Measurements from ENCODE around the gene GSAP.
A peak's percentile ranks its signal among the peaks of the same experiment; 100 is the strongest.
"Not testable (repeated sequence)": the region's sequence is repeated elsewhere in the genome, so short reads cannot be mapped to it uniquely, and the experiment has no call there.

Gene GSAP

DNA sequence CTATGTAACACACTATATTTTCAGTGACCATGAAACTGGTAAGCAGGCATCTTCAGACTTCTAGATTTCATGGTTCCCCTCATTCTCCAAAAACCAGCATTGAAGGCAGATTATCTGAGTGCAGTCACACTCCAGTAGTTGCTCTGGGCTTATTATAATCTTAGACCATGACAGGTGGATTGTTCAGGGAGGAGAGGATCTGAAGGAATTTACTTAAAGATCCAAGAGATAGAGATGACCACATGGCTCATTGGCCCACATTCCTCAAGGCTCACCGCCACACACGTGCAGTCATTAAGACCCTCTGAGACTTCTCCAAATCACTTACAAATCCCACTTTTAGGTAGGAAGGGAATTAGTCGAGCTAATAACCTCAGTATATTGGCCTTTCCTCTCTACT lies 55.2 kb downstream of the GSAP start:
- DNase-seq (ENCODE audit: low read depth in 2 of 2, low spot score in 1 of 2): no peak

DNA sequence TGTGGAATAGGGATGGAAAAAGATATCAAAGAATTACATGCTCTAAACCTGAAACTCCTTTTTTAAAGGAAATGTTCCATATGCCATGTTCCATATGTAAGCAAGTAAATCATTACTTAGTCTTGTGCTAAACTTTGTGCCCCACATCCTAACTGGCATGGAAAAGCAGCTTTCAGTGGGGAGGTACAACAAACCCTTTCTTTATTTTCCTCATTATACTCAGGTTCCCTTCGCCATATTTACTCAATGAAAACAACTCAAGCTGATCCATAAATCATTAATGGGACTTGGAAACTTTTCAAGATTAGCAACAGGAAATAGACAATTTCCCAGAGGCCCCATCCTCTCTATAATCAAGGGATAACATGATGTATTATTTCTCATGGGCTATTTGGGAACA lies 56.0 kb downstream of the GSAP start:
- no peak for DNase-seq (ENCODE audit: low read depth in 2 of 2, low spot score in 1 of 2)

DNA sequence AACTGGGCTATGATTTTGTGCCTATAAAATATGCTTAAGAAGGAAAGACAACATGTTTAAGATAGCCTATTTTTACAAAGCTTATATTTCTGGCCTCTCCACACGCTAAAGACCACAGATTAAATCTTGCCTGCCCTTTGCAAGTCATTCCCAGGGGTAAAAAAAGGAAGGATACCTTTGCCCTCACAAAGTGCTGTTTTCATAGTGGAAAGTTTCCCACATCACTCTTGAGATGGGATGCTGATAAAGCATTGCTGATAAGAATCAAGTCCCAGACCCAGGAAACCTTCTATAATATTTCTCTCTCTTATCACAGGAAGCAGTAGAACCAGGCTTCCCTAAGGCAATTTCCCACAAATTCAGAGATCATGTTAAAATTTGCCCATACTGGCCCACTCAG lies 56.5 kb downstream of the GSAP start:
- DNase-seq (ENCODE audit: low read depth in 2 of 2, low spot score in 1 of 2): no peak

DNA sequence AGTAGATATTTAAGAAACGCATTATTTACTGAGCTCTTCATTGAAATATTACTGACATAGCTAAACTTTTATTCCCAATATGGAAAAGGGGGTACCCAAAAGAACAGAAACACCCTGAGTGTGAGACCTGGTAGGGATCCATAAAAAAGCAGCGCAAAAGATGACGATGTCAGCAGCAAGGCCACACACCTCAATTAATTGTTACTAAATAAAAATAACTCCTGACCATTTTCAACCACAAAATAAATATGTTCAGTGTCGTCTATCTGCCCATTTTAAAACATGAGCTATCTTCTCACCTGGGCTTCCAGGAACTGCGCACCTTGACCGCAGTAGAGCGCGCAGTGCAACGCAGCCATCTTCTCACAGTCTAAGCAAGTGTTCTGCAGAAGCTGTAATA lies 61.2 kb downstream of the GSAP start:
- no peak for DNase-seq (ENCODE audit: low read depth in 2 of 2, low spot score in 1 of 2)

DNA sequence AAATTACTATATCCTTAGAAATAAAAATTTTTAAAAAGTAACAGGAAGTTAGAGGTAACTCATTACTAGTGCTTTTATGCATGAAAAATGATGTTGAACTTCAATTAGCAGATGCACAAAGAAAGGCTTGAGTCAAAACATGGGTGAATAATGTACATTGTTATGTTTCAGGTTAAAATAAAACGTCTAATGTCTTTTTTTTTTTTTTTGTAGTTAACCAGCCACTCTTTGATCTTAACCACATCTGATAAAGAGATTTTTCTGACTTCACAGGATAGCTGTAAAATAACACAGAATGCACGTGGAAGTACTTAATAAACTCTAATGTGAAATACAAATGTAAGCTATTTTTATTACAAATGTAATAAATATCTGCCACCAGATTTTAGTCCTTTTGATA lies 61.7 kb downstream of the GSAP start:
- no peak for DNase-seq (ENCODE audit: low read depth in 2 of 2, low spot score in 1 of 2)

DNA sequence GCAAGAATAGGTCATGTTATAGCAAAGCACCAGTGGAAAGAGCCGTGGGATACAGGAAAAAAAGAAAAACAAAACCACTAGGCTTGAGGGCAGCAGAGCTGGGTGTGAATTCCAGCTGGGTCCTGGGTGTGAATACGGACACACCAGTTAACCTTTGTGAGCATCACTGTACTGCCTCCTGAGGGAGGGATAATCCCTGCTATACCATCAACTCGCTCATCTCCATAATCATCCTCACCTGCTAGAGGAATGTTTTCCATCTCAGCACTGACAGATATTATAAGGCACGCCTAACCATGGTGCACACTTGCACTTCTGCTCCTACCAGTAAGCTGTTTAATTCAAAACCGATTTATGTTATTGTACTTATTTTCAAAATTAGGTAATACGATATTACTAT lies 62.2 kb downstream of the GSAP start:
- DNase-seq (ENCODE audit: low read depth in 2 of 2, low spot score in 1 of 2): no peak

DNA sequence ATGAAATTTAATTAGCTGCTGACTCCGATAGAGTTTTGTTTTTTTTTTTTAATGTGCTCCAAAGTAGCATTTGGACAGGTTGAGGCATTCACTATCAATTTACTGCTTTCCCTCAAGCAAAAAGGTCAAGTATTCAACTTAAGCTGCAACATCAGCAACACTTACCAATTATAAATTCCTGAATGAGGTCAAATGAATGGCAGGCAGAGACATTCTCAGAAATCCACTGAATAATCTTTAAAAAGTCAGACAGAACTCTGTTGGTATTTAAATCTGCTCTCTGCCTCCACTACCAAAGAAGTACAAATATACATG lies 62.8 kb downstream of the GSAP start:
- no peak for DNase-seq (ENCODE audit: low read depth in 2 of 2, low spot score in 1 of 2)

DNA sequence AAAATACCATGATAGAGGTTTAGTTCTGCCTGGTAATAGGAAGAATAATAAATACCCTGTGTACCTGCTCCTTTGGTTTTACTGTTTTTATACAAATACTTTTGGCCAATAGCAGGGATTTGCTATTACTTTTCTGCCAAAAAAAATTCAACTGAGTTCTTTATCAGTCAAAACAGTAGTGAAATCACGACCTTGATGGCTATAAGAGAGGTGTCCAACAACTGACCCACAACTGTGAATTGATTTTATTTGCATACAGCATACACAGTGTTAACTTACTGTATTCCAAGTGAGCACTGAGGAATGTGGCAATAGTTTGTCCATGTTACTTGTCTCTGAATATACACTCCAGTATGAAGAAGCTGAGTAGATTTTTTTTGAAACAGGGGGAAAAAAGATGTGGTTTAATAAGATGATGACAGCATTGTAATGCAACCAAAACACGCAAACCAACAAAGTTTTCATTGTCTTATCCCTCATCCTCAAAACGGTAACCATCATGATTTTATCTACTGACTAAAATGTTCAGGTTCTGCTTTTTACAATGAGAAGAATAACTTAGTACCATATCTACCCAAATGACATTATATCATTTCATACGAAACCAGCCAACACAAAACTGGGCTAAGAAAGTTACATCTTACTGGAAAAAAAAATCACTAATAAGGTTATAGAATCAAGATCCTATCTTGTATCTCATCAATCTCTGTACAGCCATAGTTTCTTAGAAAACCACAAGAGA lies 63.3 kb downstream of the GSAP start:
- DNase-seq (ENCODE audit: low read depth in 2 of 2, low spot score in 1 of 2): no peak

DNA sequence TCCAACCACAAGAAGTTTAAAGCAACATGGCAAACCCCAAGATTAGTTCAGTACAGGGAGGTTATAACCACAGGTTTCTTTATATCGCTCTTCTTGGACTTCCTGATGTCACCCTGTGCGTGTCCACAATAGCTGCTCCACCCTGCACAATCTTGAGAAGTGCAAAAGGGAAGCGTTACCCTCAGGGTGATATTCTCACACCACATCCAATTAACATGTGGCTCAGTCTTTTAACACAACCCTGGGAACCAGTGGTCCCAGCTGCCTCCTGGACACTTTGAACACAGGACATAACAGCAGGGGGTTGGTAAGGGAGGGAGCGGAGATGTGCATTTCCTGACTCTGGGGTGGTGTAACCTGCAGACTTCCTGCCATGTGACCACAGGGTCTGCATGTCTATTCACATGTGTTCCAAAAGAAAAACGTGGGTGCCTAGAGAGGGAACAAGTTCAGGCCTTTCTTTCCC lies 64.6 kb downstream of the GSAP start:
- DNase-seq (ENCODE audit: low read depth in 2 of 2, low spot score in 1 of 2): peak; percentile 24 to 25

DNA sequence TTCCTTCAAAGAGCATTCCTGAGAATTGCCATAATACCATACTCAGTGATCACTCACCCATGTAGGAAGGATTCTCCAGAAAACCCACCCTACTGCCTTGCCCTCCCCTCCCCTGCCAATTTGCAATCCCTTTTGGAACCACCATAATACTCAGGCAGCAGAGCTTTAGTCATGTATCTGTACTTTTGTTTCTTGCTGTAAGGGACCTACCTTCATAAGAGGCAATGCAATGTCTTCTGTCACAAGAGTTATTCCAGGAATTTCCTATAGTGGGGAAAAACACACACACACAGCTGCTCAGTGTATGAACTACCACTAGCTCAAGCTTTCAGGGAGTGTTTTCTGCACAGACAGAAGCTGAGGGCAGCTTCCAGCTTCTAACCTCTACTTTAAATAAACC lies 67.0 kb downstream of the GSAP start:
- no peak for DNase-seq (ENCODE audit: low read depth in 2 of 2, low spot score in 1 of 2)

DNA sequence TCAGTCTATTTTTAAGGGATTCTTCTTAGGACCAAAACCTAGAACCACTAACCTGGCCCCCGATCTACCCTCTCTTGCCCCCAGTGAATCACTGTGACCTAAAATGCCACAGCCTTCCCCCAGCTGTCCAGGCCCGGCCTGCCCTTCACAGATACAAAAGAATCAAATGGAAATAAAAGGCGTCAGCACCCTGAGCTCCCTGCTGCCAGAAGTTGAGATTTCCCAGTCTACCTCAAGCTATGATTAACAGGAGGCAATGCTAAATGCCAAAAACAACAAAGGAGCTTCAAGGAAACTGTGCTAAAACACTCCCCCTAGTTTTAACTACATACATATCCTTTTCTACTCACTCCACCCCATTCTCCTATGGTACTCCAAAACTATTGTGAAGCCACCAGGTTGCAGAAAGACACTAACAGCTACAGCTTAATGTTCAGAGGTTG lies 67.8 kb downstream of the GSAP start:
- DNase-seq (ENCODE audit: low read depth in 2 of 2, low spot score in 1 of 2): no peak

DNA sequence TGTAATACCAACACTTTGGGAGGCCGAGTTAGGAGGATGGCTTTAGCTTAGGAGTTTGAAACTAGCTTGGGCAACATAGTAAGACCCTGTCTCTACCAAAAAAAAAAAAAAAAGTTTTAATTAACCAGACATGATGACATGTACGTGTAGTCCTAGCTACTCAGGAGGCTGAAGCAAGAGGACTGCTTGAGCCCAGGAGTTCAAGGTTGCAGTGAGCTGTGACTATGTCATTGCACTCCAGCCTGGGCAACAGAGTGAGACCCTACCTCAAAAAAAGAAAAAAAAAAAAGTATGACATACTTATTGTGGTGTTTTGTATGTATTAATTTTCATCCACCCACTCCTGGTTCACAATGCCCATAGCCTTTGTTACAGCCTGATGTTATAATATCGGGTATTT lies 69.7 kb downstream of the GSAP start:
- DNase-seq (ENCODE audit: low read depth in 2 of 2, low spot score in 1 of 2): no peak

DNA sequence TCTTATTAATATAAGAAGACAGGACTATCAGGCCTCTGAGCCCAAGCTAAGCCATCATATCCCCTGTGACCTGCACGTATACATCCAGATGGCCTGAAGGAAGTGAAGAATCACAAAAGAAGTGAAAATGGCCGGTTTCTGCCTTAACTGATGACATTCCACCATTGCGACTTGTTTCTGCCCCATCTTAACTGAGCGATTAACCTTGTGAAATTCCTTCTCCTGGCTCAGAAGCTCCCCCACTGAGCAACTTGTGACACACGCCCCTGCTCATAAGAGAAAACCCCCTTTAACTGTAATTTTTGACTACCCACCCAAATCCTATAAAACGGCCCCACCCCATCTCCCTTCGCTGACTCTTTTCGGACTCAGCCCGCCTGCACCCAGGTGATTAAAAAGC lies 70.7 kb downstream of the GSAP start:
- not testable (repeated sequence) for DNase-seq (ENCODE audit: low read depth in 2 of 2, low spot score in 1 of 2)

DNA sequence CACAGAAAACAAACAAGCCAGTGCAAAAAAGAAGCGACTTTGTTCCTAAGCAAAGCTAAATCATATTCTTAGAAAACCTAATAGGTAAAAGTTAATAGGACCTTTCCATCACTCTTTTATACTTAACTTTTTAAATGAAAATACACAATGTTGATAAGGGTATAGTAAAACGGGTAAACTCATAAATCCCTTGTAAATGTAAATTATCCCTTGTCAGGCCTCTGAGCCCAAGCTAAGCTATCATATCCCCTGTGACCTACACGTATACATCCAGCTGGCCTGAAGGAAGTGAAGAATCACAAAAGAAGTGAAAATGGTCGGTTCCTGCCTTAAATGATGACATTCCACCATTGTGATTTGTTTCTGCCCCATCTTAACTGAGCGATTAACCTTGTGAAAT lies 76.4 kb downstream of the GSAP start:
- DNase-seq (ENCODE audit: low read depth in 2 of 2, low spot score in 1 of 2): no peak

DNA sequence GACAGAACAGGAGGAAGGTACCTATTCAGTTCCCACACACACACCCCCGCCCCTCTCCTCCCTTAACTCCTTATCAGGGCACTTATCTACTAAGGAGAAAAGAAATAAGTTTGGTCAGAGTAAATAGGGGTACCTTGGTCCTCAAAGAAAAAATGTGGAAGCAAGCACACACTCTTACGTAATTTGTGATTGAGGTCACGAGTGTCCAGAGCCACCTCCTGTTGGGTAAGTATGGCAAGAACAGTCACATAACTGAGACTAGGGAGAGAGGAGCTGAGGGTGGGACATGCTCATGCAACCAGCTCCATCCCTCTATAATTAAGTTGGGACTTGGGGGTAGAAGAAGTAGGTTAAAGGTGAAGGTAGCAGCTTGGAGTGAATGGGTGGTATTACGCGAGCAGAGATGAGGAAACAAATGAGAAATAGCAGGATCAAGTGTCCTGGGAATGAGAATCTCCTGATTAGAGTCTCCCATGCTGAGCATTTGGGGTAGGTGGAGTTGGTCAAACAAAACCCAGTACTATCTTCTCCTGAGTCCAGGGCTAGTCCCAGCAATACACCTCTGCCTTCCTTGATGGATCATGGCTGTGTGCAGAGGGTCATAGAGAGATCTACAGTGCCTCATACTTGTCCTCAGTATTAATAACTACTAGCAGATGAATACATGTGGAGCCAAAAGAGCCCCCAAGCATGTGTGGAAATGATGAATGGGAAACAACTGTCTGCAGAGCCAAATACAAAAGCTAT lies 77.1 kb downstream of the GSAP start:
- DNase-seq (ENCODE audit: low read depth in 2 of 2, low spot score in 1 of 2): no peak

DNA sequence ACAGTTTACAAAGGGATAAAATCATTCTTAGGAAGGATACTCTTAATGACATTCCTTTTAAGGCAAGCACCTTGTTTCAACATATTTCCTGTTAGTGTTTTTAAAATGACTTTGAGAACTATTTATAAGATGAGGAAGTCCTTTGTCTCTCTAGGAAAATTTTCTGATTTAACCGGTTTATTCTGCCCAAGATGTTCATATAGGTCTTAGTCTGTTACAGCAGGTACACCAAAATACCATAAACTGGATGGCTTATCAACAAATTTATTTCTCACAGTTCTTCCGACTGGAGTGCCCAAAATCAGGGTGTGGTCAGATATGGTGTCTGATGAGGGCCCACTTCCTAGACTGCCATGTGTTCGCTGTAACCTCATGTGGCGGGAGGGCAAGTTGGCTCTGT lies 77.9 kb downstream of the GSAP start:
- DNase-seq (ENCODE audit: low read depth in 2 of 2, low spot score in 1 of 2): no peak

DNA sequence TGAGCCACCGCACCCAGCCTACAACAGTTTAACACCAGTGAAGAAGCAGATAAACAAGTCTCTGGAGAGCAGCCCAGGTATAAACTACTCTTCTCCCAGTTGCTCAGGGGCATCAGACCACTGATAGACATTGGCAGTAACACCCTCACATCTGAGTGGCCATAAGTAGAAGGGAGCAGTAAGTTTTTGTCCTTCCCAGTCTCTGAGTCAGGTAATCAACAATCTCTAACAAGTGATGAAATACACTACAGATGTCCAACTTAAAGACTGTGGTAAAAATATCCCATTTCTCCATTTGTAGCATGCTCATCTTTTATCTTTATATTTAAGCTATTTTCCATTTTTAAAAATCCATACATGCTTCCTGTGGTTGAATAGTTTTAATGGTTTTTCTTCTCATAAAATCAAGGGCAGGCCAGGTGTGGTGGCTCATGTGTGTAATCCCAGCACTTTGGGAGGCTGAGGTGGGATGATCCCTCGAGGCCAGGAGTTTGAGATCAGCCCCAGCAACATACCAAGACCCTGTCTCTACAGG lies 78.6 kb downstream of the GSAP start:
- DNase-seq (ENCODE audit: low read depth in 2 of 2, low spot score in 1 of 2): no peak

DNA sequence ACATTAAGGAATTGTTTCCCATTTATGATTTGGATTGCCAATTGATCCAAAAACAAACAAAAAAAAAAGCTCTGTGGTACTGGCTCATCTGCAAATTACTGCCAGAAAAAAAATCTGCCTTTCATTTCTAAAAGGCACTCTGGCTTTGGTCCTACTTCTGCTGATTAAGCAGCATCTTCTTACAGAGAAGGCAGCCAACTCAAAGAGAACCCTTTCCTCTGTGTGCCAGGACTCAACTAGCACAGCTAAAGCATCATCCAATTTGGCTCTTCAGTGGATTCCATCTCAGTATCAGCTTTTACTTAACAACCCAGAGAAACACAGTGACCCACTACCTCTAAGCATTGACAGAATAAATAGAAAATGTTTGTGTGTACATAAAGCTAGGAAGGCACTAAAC lies 80.6 kb downstream of the GSAP start:
- no peak for DNase-seq (ENCODE audit: low read depth in 2 of 2, low spot score in 1 of 2)

DNA sequence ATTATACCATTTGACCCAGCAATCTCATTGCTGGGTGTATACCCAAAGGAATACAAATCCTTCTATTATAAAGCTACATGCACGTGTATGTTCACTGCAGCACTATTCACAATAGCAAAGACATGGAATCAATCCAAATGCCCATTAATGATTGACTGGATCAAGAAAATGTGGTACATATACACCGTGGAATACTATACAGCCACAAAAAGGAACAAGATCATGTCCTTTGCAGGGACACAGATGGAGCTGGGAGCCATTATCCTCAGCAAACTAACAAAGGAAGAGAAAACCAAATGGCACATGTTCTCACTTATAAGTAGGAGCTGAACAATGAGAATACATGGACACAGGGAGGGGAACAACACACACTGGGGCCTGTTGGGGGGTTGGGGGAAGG lies 82.1 kb downstream of the GSAP start:
- not testable (repeated sequence) for DNase-seq (ENCODE audit: low read depth in 2 of 2, low spot score in 1 of 2)

DNA sequence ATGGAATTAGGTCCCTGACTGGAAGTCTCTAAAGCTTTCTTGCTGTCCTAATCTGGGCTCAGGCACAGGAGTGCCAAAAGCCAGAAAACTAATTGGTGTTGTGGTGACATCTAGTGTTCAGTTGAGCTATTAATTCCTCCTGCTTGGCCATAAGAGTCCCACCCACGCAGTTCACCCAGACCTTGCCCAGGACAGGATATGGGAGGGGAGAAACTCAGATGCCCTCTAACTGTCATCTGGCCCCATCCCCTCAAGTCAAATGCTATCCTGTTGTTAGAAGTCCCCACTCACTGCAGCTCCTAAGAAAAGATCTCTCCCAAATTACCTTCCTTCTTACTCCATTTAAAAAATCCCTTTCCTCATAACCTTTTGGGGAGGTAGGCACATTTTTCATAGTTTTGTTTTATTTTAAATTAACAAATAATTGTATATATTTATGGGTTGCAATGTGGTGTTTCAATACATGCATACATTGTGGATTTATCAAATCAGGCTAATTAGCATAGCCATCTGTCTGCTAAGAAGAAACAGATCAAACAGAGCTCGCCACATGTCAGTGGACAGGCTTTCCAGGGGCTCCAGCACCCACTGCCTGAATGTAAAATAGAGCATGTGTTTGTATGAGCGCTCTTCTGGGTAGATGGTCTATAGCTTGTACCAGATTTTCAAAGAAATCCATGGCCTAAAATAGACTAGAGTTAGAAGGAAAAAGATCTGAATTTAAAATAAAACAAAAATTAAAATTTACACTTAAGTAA lies 84.0 kb downstream of the GSAP start:
- DNase-seq (ENCODE audit: low read depth in 2 of 2, low spot score in 1 of 2): peak in 1 of 2 donors; percentile 14

DNA sequence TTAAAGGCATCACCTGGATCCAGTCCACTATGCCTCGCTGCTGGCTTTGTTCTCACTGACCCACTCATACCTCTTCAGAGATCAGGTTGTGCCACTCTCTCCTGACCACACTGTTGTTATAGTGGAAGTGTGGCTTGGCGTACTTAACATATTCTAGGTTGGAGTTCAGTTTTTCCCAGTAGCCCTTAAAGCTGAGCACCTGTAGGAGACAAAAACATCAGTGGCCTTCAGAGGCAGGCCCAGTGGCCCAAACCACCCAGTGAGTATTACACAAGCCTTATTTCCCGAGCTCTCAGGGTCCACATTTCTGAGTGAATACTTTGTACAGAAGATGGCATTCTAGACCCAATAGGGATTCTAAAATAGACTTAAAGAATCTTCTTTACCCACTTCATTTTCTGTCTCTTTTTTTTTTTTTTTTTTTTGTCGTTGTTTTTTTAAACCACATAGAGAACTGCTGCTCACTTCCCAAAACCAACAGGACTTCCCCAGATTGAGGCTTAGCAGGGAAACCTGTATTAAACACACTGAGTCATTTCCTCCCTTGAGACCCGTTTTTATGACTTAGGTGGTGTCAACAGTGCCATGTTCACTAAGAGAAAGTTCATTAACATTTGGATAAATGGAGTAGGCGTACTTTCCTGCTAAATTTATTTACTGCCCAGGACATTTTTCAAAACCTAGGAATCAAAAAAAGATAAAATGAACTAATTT lies 85.8 kb downstream of the GSAP start:
- no peak for DNase-seq (ENCODE audit: low read depth in 2 of 2, low spot score in 1 of 2)
